H9 (cell line): Measurements from ENCODE around the gene GID8. TPM values are rescaled to one million over a fixed set of nuclear protein-coding genes. Genes with fewer than 3 reads are reported as not detected.

ENCODE experiments used
- DNase-seq: peaks from one replicate; pipeline ENCODE4 v3.0.0-alpha.2; 2017
- H2AFZ ChIP-seq: one replicate; pipeline ENCODE4 v1.6.1; 2013; ENCODE audit warnings: mild to moderate bottlenecking, low read length, control low read depth, moderate library complexity
- H2AK5ac ChIP-seq: 2 replicates; pipeline ENCODE4 v1.6.1; 2013; ENCODE audit warnings: low read length, control low read depth, mixed read lengths; ENCODE audit not compliant: insufficient read length
- H2BK120ac ChIP-seq: one replicate; pipeline ENCODE4 v1.6.1; 2013; ENCODE audit warnings: low read depth, mild to moderate bottlenecking, low read length, control low read depth, inconsistent platforms; ENCODE audit not compliant: poor library complexity, severe bottlenecking
- H2BK12ac ChIP-seq: 2 replicates; pipeline ENCODE4 v1.6.1; 2013; ENCODE audit warnings: low read length, control low read depth, mixed read lengths, low read depth; ENCODE audit not compliant: insufficient read length
- H2BK15ac ChIP-seq: 2 replicates; pipeline ENCODE4 v1.6.1; 2013; ENCODE audit warnings: low read depth, low read length, control low read depth
- H2BK20ac ChIP-seq: one replicate; pipeline ENCODE4 v1.6.1; 2013; ENCODE audit warnings: low read depth, mild to moderate bottlenecking, low read length, control low read depth, inconsistent platforms; ENCODE audit not compliant: poor library complexity, severe bottlenecking
- H2BK5ac ChIP-seq: 2 replicates; pipeline ENCODE4 v1.6.1; 2013; ENCODE audit warnings: low read length, control low read depth, mixed read lengths; ENCODE audit not compliant: insufficient read length
- H3K14ac ChIP-seq: 2 replicates; pipeline ENCODE4 v1.6.1; 2013; ENCODE audit warnings: low read length, control low read depth; ENCODE audit not compliant: insufficient read depth
- H3K18ac ChIP-seq: 2 replicates; pipeline ENCODE4 v1.6.1; 2013; ENCODE audit warnings: low read depth, mild to moderate bottlenecking, mixed read lengths, low read length, control low read depth; ENCODE audit not compliant: insufficient read length
- H3K23ac ChIP-seq: 2 replicates; pipeline ENCODE4 v1.6.1; 2013; ENCODE audit warnings: low read length, control low read depth, mixed read lengths, low read depth; ENCODE audit not compliant: insufficient read length
- H3K23me2 ChIP-seq: 2 replicates; pipeline ENCODE4 v1.6.1; 2013; ENCODE audit warnings: low read depth, mild to moderate bottlenecking, mixed read lengths, low read length, control low read depth; ENCODE audit not compliant: insufficient read length, poor library complexity, severe bottlenecking
- H3K27ac ChIP-seq: 2 replicates; pipeline ENCODE4 v1.5.1; 2013; ENCODE audit warnings: low read length, control low read depth, mixed read lengths, low read depth; ENCODE audit not compliant: insufficient read length
- H3K27me3 ChIP-seq: 2 replicates; pipeline ENCODE4 v1.6.1; 2013; ENCODE audit warnings: low read length, control low read depth, inconsistent platforms; ENCODE audit not compliant: insufficient read depth
- H3K4ac ChIP-seq: 2 replicates; pipeline ENCODE4 v1.6.1; 2013; ENCODE audit warnings: low read depth, mild to moderate bottlenecking, control low read depth, inconsistent platforms, low read length, moderate library complexity
- H3K4me1 ChIP-seq: 2 replicates; pipeline ENCODE4 v1.6.1; 2013; ENCODE audit warnings: low read length, control low read depth, inconsistent platforms; ENCODE audit not compliant: insufficient read depth
- H3K4me2 ChIP-seq: 2 replicates; pipeline ENCODE4 v1.6.1; 2013; ENCODE audit warnings: low read length, control low read depth, mixed read lengths; ENCODE audit not compliant: insufficient read length, insufficient read depth
- H3K56ac ChIP-seq: 2 replicates; pipeline ENCODE4 v1.6.1; 2013; ENCODE audit warnings: low read depth, mild to moderate bottlenecking, mixed read lengths, low read length, control low read depth; ENCODE audit not compliant: insufficient read length
- H3K79me1 ChIP-seq: 2 replicates; pipeline ENCODE4 v1.6.1; 2013; ENCODE audit warnings: low read depth, mild to moderate bottlenecking, moderate library complexity, low read length, control low read depth, inconsistent platforms; ENCODE audit not compliant: insufficient read depth, poor library complexity, severe bottlenecking
- H3K79me2 ChIP-seq: 2 replicates; pipeline ENCODE4 v1.6.1; 2013; ENCODE audit warnings: low read length, control low read depth, inconsistent platforms; ENCODE audit not compliant: insufficient read depth
- H3K9ac ChIP-seq: 2 replicates; pipeline ENCODE4 v1.6.1; 2013; ENCODE audit warnings: low read length, control low read depth, mixed read lengths; ENCODE audit not compliant: insufficient read length; ENCODE audit errors: extremely low read depth
- H3K9me3 ChIP-seq: one replicate; pipeline ENCODE4 v1.6.1; 2013; ENCODE audit warnings: low read depth, low read length, inconsistent platforms; ENCODE audit not compliant: control insufficient read depth
- H3T11ph ChIP-seq: one replicate; pipeline ENCODE4 v1.6.1; 2013; ENCODE audit warnings: mild to moderate bottlenecking, low read length, control low read depth, inconsistent platforms
- H4K20me1 ChIP-seq: one replicate; pipeline ENCODE4 v1.6.1; 2013; ENCODE audit not compliant: control insufficient read depth, insufficient read length, insufficient read depth
- H4K5ac ChIP-seq: 2 replicates; pipeline ENCODE4 v1.6.1; 2013; ENCODE audit warnings: low read depth, mild to moderate bottlenecking, mixed read lengths, low read length, control low read depth; ENCODE audit not compliant: insufficient read length
- H4K8ac ChIP-seq: replicated peaks from 2 replicates; pipeline ENCODE4 v1.6.1; 2013; ENCODE audit warnings: low read length, control low read depth, mixed read lengths, low read depth; ENCODE audit not compliant: insufficient read length
- H4K91ac ChIP-seq: 2 replicates; pipeline ENCODE4 v1.6.1; 2013; ENCODE audit warnings: low read depth, mild to moderate bottlenecking, moderate library complexity, mixed read lengths, low read length, control low read depth; ENCODE audit not compliant: insufficient read length
- H3K27ac Mint-ChIP-seq, 3 experiments: 2 replicates in 2 of 3; 3 replicates in 1 of 3; pipeline ENCODE4 v1.8.0; 2020 to 2021; ENCODE audit warnings: mixed read lengths in 3 of 3, mild to moderate bottlenecking in 1 of 3, moderate library complexity in 1 of 3
- H3K27me3 Mint-ChIP-seq: 2 replicates; pipeline ENCODE4 v1.8.0; 2021; ENCODE audit warnings: low read depth, mild to moderate bottlenecking, moderate library complexity, mixed read lengths
- H3K36me3 Mint-ChIP-seq, 3 experiments: 2 replicates in 2 of 3; 3 replicates in 1 of 3; pipeline ENCODE4 v1.8.0; 2020 to 2021; ENCODE audit warnings: low read depth in 3 of 3, mixed read lengths in 3 of 3; ENCODE audit not compliant: insufficient read depth in 1 of 3
- H3K4me1 Mint-ChIP-seq, 2 experiments: 2 replicates each; pipeline ENCODE4 v1.8.0; 2020; ENCODE audit warnings: mixed read lengths in 2 of 2
- H3K4me3 Mint-ChIP-seq, 2 experiments: 2 replicates in 1 of 2; 3 replicates in 1 of 2; pipeline ENCODE4 v1.8.0; 2020 to 2021; ENCODE audit warnings: mild to moderate bottlenecking in 2 of 2, mixed read lengths in 2 of 2, moderate library complexity in 1 of 2
- H3K9me3 Mint-ChIP-seq, 2 experiments: 2 replicates in 1 of 2; 3 replicates in 1 of 2; pipeline ENCODE4 v1.8.0; 2020; ENCODE audit warnings: mild to moderate bottlenecking in 2 of 2, mixed read lengths in 2 of 2, moderate library complexity in 1 of 2
- WGBS: extraction: QIAGEN DNeasy Blood & Tissue Kit; methylation state at CpG from one replicate; pipeline ENCODE4 v1.1.7; 2013; ENCODE audit warnings: missing lambda C conversion rate, low lambda C conversion rate, mixed read lengths; ENCODE audit not compliant: insufficient read length; ENCODE audit errors: extremely low coverage; 5-methylcytosine and 5-hydroxymethylcytosine counted together
- total RNA-seq: library from RNA; stranded (reverse); gene quantifications from 2 replicates; pipeline ENCODE4 v1.2.1, GENCODE V29; 2021
- TF ChIP-seq, protein P1 (sequence below): fragments of 200-600 bp; sonication (generic); conservative IDR thresholded peaks from 3 replicates; pipeline ENCODE4 v1.8.0; 2021; ENCODE audit warnings: antibody characterized with exemption, mild to moderate bottlenecking

Gene GID8
- total RNA-seq, 1 experiment from 2014 or later, result 60.9 TPM

DNA sequence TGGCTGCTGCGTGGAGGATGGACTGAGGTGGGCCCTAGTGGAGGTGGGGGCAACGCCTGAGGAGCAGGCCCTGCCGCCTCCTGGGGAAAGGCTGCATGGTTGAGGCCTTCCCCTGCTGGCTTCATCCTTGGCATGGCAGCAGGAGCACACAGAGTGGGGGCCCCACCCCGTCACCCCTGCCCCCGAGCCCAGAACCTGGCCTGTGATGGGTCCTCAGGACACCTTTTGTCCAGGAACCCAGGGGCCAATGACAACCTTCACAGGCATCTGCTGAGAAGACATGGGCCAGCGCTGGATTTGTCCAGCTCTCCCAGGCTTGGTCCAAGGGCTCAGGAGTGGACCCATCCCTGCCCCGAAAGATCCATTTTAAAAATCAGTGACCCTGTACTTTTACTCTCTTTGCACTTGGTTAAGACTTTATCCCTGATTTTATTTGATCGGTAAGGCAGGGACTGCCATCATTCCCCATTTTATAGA is 14.0 kb downstream of the GID8 start:
- Histone ChIP-seq H4K20me1 (no peaks in the 10 kb centered on the region), H3K9ac (no peak overlapping the region), H2BK12ac (no peak overlapping the region), H3K79me2 (no peaks in the 10 kb centered on the region; the same call in 1 of the 2 replicates), H2BK20ac (no peak overlapping the region), H2BK120ac (no peak overlapping the region), H4K5ac (no peak overlapping the region), H4K8ac (no peak overlapping the region), H3K4me2 (peak overlapping the region; percentile 65), H3K18ac (no peak overlapping the region), H3K23ac (no peak overlapping the region), H2AK5ac (no peak overlapping the region), H2BK5ac (no peak overlapping the region), H3K27me3 (no peaks in the 10 kb centered on the region), H2BK15ac (no peak overlapping the region), H3K14ac (no peak overlapping the region), H3K23me2 (peaks cover 10% of the 10 kb centered on the region), H2AFZ (no peak overlapping the region), H3T11ph (no peak overlapping the region), H3K27ac (no peak overlapping the region), H3K4me1 (peaks cover 3% of the 10 kb centered on the region), H3K9me3 (no peaks in the 10 kb centered on the region), H3K56ac (no peak overlapping the region), H3K4ac (no peak overlapping the region), H4K91ac (no peak overlapping the region), H3K79me1 (no peaks in the 10 kb centered on the region)
- TF ChIP-seq, protein P1, sequence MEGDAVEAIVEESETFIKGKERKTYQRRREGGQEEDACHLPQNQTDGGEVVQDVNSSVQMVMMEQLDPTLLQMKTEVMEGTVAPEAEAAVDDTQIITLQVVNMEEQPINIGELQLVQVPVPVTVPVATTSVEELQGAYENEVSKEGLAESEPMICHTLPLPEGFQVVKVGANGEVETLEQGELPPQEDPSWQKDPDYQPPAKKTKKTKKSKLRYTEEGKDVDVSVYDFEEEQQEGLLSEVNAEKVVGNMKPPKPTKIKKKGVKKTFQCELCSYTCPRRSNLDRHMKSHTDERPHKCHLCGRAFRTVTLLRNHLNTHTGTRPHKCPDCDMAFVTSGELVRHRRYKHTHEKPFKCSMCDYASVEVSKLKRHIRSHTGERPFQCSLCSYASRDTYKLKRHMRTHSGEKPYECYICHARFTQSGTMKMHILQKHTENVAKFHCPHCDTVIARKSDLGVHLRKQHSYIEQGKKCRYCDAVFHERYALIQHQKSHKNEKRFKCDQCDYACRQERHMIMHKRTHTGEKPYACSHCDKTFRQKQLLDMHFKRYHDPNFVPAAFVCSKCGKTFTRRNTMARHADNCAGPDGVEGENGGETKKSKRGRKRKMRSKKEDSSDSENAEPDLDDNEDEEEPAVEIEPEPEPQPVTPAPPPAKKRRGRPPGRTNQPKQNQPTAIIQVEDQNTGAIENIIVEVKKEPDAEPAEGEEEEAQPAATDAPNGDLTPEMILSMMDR, result no peak
- Mint-ChIP-seq H3K36me3 (peaks cover 12 to 39% (median 32%) of the 10 kb centered on the region in 3 experiments; a peak in 6 of 7 replicates), H3K27ac (peak overlapping the region in 1 of 3 experiments; percentile 61; a peak in 2 of 7 replicates), H3K4me1 (peaks cover 14 to 26% of the 10 kb centered on the region in 2 experiments), H3K4me3 (peak overlapping the region; percentile 66 to 70), H3K9me3 (no peaks in the 10 kb centered on the region), H3K27me3 (no peaks in the 10 kb centered on the region; the same call in 1 of the 2 replicates)
- no CpG with 5 or more reads among the region's 8 CpGs for WGBS
- no peak for DNase-seq
